NCI-H1694 treated with DMSO at 0.1 percent for 48 hours (cell line): ENCODE measurements around the gene GZF1.
A peak's percentile ranks its signal among the peaks of the same experiment; 100 is the strongest.
"Not testable (repeated sequence)": the region's sequence is repeated elsewhere in the genome, so short reads cannot be mapped to it uniquely, and the experiment has no call there.

Experiments
- DNase-seq: peaks from one replicate; lab custom pipeline; 2025; lab: John Stamatoyannopoulos, UW

The GZF1 gene

GRCh38 chr20:23346002-23346401 is 16.0 kb upstream of the GZF1 start:
- no peak for DNase-seq

GRCh38 chr20:23347791-23348190 is 14.2 kb upstream of the GZF1 start:
- no peak for DNase-seq

GRCh38 chr20:23348510-23348909 is 13.5 kb upstream of the GZF1 start:
- not testable (repeated sequence) for DNase-seq

- peak; percentile 66 for DNase-seq
These were observed 12.4 kb upstream of the GZF1 start for GRCh38 chr20:23349338-23350195.

- DNase-seq = peak; percentile 93
These were observed 11.6 kb upstream of the GZF1 start, which contains the start of gene NXT1 for GRCh38 chr20:23350196-23350903. Gene NXT1, plus strand, starts transcription at chr20:23350791. Its CDS starts 3,251 bp downstream, at chr20:23354042.

GRCh38 chr20:23350904-23351838 is 10.8 kb upstream of the GZF1 start:
- DNase-seq = no peak

- DNase-seq = no peak
These were observed 5.8 kb upstream of the GZF1 start for GRCh38 chr20:23356203-23356602.

- peak; percentile 85 for DNase-seq
These were observed 4.0 kb upstream of the GZF1 start for GRCh38 chr20:23357767-23358562.

GRCh38 chr20:23358563-23358906 is 3.4 kb upstream of the GZF1 start:
- no peak for DNase-seq

- DNase-seq = no peak
These were observed 2.9 kb upstream of the GZF1 start for GRCh38 chr20:23358923-23359593.

GRCh38 chr20:23360531-23360930 is 1.5 kb upstream of the GZF1 start:
- no peak for DNase-seq

- DNase-seq = no peak
These were observed 885 bp upstream of the GZF1 start for GRCh38 chr20:23361119-23361475.

- no peak for DNase-seq
These were observed 642 bp downstream of the GZF1 start for GRCh38 chr20:23362392-23363256.

- no peak for DNase-seq
These were observed 1.3 kb downstream of the GZF1 start for GRCh38 chr20:23363257-23363649.

GRCh38 chr20:23365390-23366165 is 3.6 kb downstream of the GZF1 start:
- DNase-seq = no peak

- no peak for DNase-seq
These were observed 4.4 kb downstream of the GZF1 start for GRCh38 chr20:23366384-23366783.

GRCh38 chr20:23367770-23368169 is 5.8 kb downstream of the GZF1 start:
- DNase-seq = no peak

GRCh38 chr20:23368316-23369071 is 6.5 kb downstream of the GZF1 start:
- DNase-seq = no peak
